GM06990 (cell line): Measurements from ENCODE around the gene FAM76A.
"Not testable (repeated sequence)": the region's sequence is repeated elsewhere in the genome, so short reads cannot be mapped to it uniquely, and the experiment has no call there.

Source experiments
- DNase-seq: peaks from one replicate; pipeline ENCODE4 v3.0.0-alpha.2; 2011; ENCODE audit not compliant: insufficient read length; ENCODE audit errors: extremely low read depth
- H3K27me3 ChIP-seq: replicated peaks from 2 replicates; pipeline ENCODE4 v1.6.0; 2011; ENCODE audit warnings: low read length; ENCODE audit not compliant: control insufficient read depth, insufficient read depth
- H3K36me3 ChIP-seq: 2 replicates; pipeline ENCODE4 v1.5.1; 2011; ENCODE audit warnings: low read length; ENCODE audit not compliant: control insufficient read depth, insufficient read depth
- H3K4me3 ChIP-seq: replicated peaks from 2 replicates; pipeline ENCODE4 v1.5.1; 2011; ENCODE audit warnings: low read depth, mild to moderate bottlenecking, control low read depth, low read length
- CTCF ChIP-seq: IDR thresholded peaks from 2 replicates; pipeline ENCODE4 v1.5.1; 2011; ENCODE audit warnings: low read length, control low read depth, mild to moderate bottlenecking, inconsistent platforms; ENCODE audit not compliant: insufficient read depth, poor library complexity, severe bottlenecking

Gene FAM76A

DNA sequence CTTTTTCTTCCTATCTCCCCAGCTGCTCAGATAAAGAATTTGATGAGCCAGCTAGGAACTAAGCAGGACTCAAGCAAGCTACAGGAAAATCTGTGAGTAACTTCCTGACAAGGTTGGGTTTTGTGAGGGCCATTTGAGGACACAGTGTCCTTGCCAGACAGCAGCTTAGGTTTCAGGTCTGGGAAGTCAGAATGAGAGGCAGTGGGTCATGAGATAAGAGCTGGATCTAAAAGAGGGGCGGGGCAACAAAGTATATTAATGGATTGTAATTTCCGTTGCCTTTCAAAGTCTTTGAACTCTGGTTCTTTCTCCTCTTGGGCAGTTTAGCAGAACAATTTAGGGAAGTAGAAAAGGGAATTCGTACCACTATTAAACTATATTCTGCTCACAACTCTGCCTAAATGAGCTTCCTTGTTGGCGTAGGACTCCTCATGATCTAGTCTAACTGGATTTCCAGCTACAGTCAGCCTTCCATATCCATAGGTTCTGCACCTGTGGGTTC, 63.8 kb downstream of the FAM76A start:
- Histone ChIP-seq H3K27me3 (no peaks in the 10 kb centered on the region), H3K36me3 (peaks cover 9% of the 10 kb centered on the region), H3K4me3 (no peak overlapping the region)
- no peak for DNase-seq
- TF ChIP-seq CTCF = no peak

- DNase-seq, H3K27me3 ChIP-seq, H3K4me3 ChIP-seq: not testable (repeated sequence)
- H3K36me3 ChIP-seq = peaks cover 11% of the 10 kb centered on the region
These were observed 64.5 kb downstream of the FAM76A start for GRCh38 chr1:27790270-27790669.

DNA sequence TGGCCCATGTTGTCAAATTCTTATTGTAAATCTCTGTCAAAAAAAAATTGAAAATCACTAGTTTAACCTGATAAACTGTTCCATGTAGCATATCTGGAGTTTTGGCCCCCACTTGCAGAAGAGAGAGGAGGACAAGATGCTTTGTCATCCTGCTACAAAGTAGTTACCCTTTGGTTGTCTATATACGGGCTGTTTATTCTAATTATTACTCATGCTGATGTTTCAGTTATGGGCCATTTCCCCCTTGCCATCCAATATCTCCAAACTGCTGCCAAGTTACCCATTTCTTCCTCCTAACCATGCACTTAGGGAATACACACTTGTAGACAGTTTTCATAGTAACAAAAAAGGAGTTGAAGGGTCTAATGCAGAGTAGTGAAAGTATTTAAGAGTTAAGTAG, 69.8 kb downstream of the FAM76A start:
- Histone ChIP-seq H3K4me3 (no peak overlapping the region), H3K27me3 (no peaks in the 10 kb centered on the region), H3K36me3 (peaks cover 10% of the 10 kb centered on the region)
- no peak for TF ChIP-seq CTCF
- no peak for DNase-seq

DNA sequence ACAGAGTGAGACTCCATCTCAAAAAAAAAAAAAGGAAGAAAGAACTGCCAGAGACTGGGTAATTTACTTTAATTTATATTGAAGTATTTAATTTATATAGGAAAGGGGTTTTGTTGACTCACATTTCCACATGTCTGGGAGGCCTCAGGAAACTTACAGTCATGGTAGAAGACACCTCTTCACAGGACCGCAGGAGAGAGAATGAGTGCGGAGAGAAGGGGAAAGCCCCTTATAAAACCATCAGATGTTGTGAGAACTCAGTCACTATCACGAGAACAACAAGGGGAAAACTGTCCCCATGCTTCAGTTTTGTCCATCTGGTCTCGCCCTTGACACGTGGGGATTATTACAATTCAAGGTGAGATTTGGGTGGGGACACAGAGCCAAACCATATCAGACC, 79.0 kb downstream of the FAM76A start:
- peaks cover 6% of the 10 kb centered on the region for H3K36me3 ChIP-seq
- no peak overlapping the region for H3K4me3 ChIP-seq
- TF ChIP-seq CTCF = no peak
- H3K27me3 ChIP-seq = no peaks in the 10 kb centered on the region
- no peak for DNase-seq

DNA sequence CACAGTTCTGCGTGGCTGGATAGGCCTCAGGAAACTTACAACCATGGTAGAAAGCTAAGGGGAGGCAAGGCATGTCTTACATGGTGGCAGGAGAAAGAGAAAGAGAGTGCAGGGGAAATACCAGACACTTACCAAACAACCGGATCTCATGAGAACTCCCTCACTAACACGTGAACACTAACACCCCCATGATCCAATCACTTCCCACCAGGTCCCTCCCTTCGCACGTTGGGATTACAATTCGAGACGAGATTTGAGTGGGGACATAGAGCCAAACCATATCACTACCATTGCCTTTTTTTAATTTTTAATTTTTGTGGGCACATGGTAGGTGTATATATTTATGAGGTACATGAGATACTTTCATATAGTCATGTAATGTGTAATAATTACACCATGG, 81.0 kb downstream of the FAM76A start:
- DNase-seq = no peak
- Histone ChIP-seq H3K4me3 (no peak overlapping the region), H3K27me3 (no peaks in the 10 kb centered on the region), H3K36me3 (peaks cover 4% of the 10 kb centered on the region; the same call in 1 of the 2 replicates)
- TF ChIP-seq CTCF = no peak

- Histone ChIP-seq H3K27me3 (no peaks in the 10 kb centered on the region), H3K36me3 (peaks cover 1% of the 10 kb centered on the region; the same call in 1 of the 2 replicates), H3K4me3 (no peak overlapping the region)
- DNase-seq = no peak
- TF ChIP-seq CTCF = no peak
These were observed 81.6 kb downstream of the FAM76A start for GRCh38 chr1:27807385-27807784.

GRCh38 chr1:27808131-27808530, 82.4 kb downstream of the FAM76A start:
- not testable (repeated sequence) for H3K27me3 ChIP-seq, H3K36me3 ChIP-seq, H3K4me3 ChIP-seq, DNase-seq
